HUES64 (cell line): ENCODE measurements around the gene VMA21.
A peak's percentile ranks its signal among the peaks of the same experiment; 100 is the strongest.

Source experiments
- H3K27ac ChIP-seq: 2 replicates; pipeline ENCODE4 v1.7.0; 2013; ENCODE audit warnings: low read depth, low read length, inconsistent platforms
- H3K27me3 ChIP-seq: 2 replicates; pipeline ENCODE4 v1.6.1; 2013; ENCODE audit warnings: mild to moderate bottlenecking, low read length; ENCODE audit not compliant: insufficient read depth
- H3K36me3 ChIP-seq: 2 replicates; pipeline ENCODE4 v1.6.1; 2013; ENCODE audit warnings: mild to moderate bottlenecking, low read length; ENCODE audit not compliant: insufficient read depth
- H3K4me1 ChIP-seq: 2 replicates; pipeline ENCODE4 v1.6.1; 2013; ENCODE audit warnings: mild to moderate bottlenecking, low read length, moderate library complexity; ENCODE audit not compliant: insufficient read depth
- H3K4me3 ChIP-seq: 2 replicates; pipeline ENCODE4 v1.5.1; 2013; ENCODE audit warnings: mild to moderate bottlenecking, low read length, moderate library complexity
- H3K9ac ChIP-seq: 2 replicates; pipeline ENCODE4 v1.6.1; 2013; ENCODE audit warnings: mild to moderate bottlenecking, low read depth, low read length
- H3K9me3 ChIP-seq: 2 replicates; pipeline ENCODE4 v1.6.1; 2013; ENCODE audit warnings: low read depth, low read length; ENCODE audit not compliant: insufficient read depth
- WGBS: fragments of 150-250, 120-280 bp; methylation state at CpG from one replicate; pipeline ENCODE4 v1.1.7; 2013; ENCODE audit warnings: missing lambda C conversion rate; 5-methylcytosine and 5-hydroxymethylcytosine counted together

VMA21 gene

GRCh38 chrX:151396042-151396824 is 773 bp upstream of the VMA21 start:
- Histone ChIP-seq H3K36me3 (no peaks in the 10 kb centered on the region), H3K27me3 (no peaks in the 10 kb centered on the region), H3K4me1 (peaks cover 6% of the 10 kb centered on the region; the same call in 1 of the 2 replicates), H3K9ac (peak overlapping the region; percentile 88), H3K4me3 (peak overlapping the region; percentile 83), H3K9me3 (no peaks in the 10 kb centered on the region), H3K27ac (peak overlapping the region; percentile 87)
- WGBS, result 58% methylated on average over 20 of the region's 20 CpGs

GRCh38 chrX:151397741-151398070 is 700 bp downstream of the VMA21 start:
- H3K36me3 ChIP-seq, result no peaks in the 10 kb centered on the region
- no peaks in the 10 kb centered on the region for H3K9me3 ChIP-seq
- WGBS, result no CpG with 5 or more reads among the region's 2 CpGs
- H3K9ac ChIP-seq, result peak overlapping the region; percentile 97
- H3K27me3 ChIP-seq, result no peaks in the 10 kb centered on the region
- H3K4me1 ChIP-seq, result peaks cover 6% of the 10 kb centered on the region; the same call in 1 of the 2 replicates
- peak overlapping the region; percentile 83 for H3K4me3 ChIP-seq
- peak overlapping the region; percentile 92; the same call in 1 of the 2 replicates for H3K27ac ChIP-seq

DNA sequence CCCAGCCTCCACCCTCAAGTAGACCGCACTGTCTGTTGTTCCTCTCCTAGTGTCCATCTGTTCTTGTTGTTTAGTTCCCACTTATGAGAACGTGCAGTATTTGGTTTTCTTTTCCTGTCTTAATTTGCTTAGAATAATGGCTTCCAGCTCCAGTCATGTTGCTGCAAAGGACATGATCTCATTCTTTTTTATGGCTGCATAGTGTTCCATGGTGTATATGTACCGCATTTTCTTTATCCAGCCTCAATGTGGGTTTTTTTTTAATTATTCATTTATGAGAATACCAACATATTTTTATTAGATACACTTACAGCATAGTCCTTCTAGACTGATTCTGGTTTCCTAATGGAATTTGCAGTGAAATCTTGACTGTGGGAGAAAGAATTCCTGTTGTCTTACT is 1.3 kb downstream of the VMA21 start:
- Histone ChIP-seq H3K36me3 (0 out of 2 replicates have a peak, but pooled peaks cover 2% of the 10 kb centered on the region), H3K9ac (no peak overlapping the region), H3K27ac (no peak overlapping the region), H3K9me3 (no peaks in the 10 kb centered on the region), H3K27me3 (no peaks in the 10 kb centered on the region), H3K4me1 (peaks cover 6% of the 10 kb centered on the region; the same call in 1 of the 2 replicates), H3K4me3 (peak overlapping the region; percentile 83)
- 94% methylated on average over 2 of the region's 3 CpGs for WGBS

GRCh38 chrX:151402719-151403390 is 5.8 kb downstream of the VMA21 start:
- H3K36me3 ChIP-seq, result peaks cover 35% of the 10 kb centered on the region
- no peaks in the 10 kb centered on the region for H3K27me3 ChIP-seq
- H3K4me3 ChIP-seq, result no peak overlapping the region
- WGBS, result 84% methylated on average over 21 of the region's 22 CpGs
- H3K4me1 ChIP-seq, result no peaks in the 10 kb centered on the region; the same call in 1 of the 2 replicates
- H3K9me3 ChIP-seq, result no peaks in the 10 kb centered on the region
- no peak overlapping the region for H3K27ac ChIP-seq
- no peak overlapping the region for H3K9ac ChIP-seq

GRCh38 chrX:151416579-151416978 is 19.6 kb downstream of the VMA21 start:
- no peaks in the 10 kb centered on the region for H3K36me3 ChIP-seq
- H3K4me3 ChIP-seq, result no peak overlapping the region
- H3K9me3 ChIP-seq, result no peaks in the 10 kb centered on the region
- H3K27ac ChIP-seq, result no peak overlapping the region
- H3K27me3 ChIP-seq, result no peaks in the 10 kb centered on the region
- H3K4me1 ChIP-seq, result peaks cover 21% of the 10 kb centered on the region
- no peak overlapping the region for H3K9ac ChIP-seq
- WGBS, result no CpG with 5 or more reads among the region's 3 CpGs

DNA sequence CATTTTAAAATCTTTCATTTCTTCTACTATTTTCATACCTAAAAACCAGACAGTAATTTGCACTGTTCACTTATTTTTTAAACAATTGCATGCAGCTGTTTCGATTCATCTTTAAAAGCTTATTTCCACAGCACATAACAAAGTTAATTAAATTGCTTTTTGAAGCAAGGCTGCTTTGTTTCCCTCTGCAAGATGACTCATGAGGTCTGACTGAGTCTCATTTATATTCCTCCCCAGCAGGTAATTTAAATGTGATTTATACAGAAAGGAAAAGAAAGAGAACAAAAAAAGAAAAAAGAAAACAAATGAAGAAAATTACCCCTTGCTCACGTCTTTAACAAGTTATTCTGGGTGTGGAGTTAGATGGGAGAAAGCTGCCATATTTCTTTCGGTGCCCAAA is 22.8 kb downstream of the VMA21 start:
- whole genome bisulfite sequencing, result 91% methylated on average over 3 of the region's 3 CpGs
- peak overlapping the region; percentile 60 for H3K27ac ChIP-seq

GRCh38 chrX:151424505-151424904 is 27.5 kb downstream of the VMA21 start:
- H3K27me3 ChIP-seq, result no peaks in the 10 kb centered on the region
- H3K4me3 ChIP-seq, result no peak overlapping the region
- H3K4me1 ChIP-seq, result peaks cover 7% of the 10 kb centered on the region
- no peaks in the 10 kb centered on the region for H3K36me3 ChIP-seq
- H3K9me3 ChIP-seq, result no peaks in the 10 kb centered on the region
- H3K27ac ChIP-seq, result no peak overlapping the region
- H3K9ac ChIP-seq, result no peak overlapping the region
- WGBS, result 86% methylated on average over 2 of the region's 2 CpGs

More for the DNA sequence above, 22.8 kb downstream of the VMA21 start:
- no peaks in the 10 kb centered on the region for H3K27me3 ChIP-seq
- no peaks in the 10 kb centered on the region for H3K36me3 ChIP-seq
- no peaks in the 10 kb centered on the region for H3K9me3 ChIP-seq
- peaks cover 21% of the 10 kb centered on the region for H3K4me1 ChIP-seq
- H3K9ac ChIP-seq, result no peak overlapping the region
- no peak overlapping the region for H3K4me3 ChIP-seq

GRCh38 chrX:151448509-151448908 is 51.5 kb downstream of the VMA21 start:
- H3K4me1 ChIP-seq, result no peaks in the 10 kb centered on the region
- no peak overlapping the region for H3K4me3 ChIP-seq
- no peaks in the 10 kb centered on the region for H3K36me3 ChIP-seq
- no peaks in the 10 kb centered on the region for H3K9me3 ChIP-seq
- H3K27ac ChIP-seq, result no peak overlapping the region
- H3K27me3 ChIP-seq, result no peaks in the 10 kb centered on the region
- WGBS, result 100% methylated on average over 1 of the region's 1 CpG
- H3K9ac ChIP-seq, result no peak overlapping the region

DNA sequence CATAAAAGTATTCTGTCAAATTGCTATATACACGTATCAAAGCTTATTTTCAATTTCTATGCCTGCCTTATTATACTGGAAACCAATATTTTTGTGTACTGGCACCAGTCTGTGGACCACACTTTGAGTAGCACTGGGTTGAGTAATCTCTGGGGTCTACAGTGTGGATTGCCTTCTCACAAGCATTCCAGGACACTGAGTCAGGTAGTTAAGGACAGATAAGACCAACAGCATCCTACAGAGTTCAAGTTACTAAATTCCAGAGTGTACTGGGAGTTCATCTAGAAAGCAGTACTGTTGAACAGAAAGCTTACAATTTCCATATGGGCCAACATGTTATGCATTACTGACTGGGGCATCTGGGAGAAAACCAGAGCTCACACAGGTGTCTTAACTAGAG is 61.8 kb downstream of the VMA21 start:
- no peaks in the 10 kb centered on the region for H3K4me1 ChIP-seq
- H3K9me3 ChIP-seq, result no peaks in the 10 kb centered on the region
- no peak overlapping the region for H3K4me3 ChIP-seq
- no peak overlapping the region for H3K27ac ChIP-seq
- WGBS, result 100% methylated on average over 1 of the region's 1 CpG
- no peaks in the 10 kb centered on the region for H3K36me3 ChIP-seq
- no peaks in the 10 kb centered on the region for H3K27me3 ChIP-seq
- no peak overlapping the region for H3K9ac ChIP-seq
